Measurements from ENCODE around the gene KCND3. TPM values are rescaled to one million over a fixed set of nuclear protein-coding genes. Genes with fewer than 3 reads are reported as not detected.

Gene KCND3
- total and polyA plus RNA-seq, 4 donors, result 1.0 to 27.1 (median 6.1) TPM

DNA sequence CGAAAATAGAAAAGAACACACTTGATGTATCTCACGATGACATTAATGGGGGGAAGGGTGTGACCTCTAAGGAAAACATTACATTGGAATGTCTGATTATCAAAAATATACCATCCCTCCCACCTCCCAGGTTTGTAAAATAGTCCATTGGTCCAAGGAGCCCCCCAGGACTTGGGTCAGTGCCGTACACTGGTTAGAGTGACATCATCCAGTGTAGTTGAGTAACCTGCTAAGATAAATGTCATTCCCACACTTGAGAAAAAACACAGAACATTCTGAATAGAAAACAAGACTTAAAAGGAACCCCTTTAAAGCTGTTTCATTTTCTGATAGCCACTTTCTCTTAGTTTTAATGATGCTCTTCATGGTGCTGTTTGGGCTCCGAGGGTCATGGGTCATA is 218.6 kb downstream of the KCND3 start:
- Histone ChIP-seq H3K9me3 (ENCODE audit: control insufficient read depth in 4 of 4, low read length in 3 of 4) (no peaks in the 10 kb centered on the region), H3K9ac (ENCODE audit: low read depth in 1 of 2, low read length in 2 of 2) (no peak overlapping the region), H3K4me1 (ENCODE audit: control insufficient read depth in 4 of 4, insufficient read depth in 4 of 4, low read length in 3 of 4) (peaks cover 0 to 6% (median 2%) of the 10 kb centered on the region in 4 donors), H3K27me3 (ENCODE audit: control insufficient read depth in 4 of 4, insufficient read depth in 4 of 4, low read length in 3 of 4) (no peaks in the 10 kb centered on the region), H3K36me3 (ENCODE audit: control insufficient read depth in 4 of 4, insufficient read depth in 3 of 4, low read depth in 1 of 4, low read length in 3 of 4) (peaks cover 4 to 19% (median 7%) of the 10 kb centered on the region in 4 donors), H3K4me3 (ENCODE audit: low read depth in 1 of 3, low read length in 3 of 3) (no peak overlapping the region), H3K27ac (ENCODE audit: low read depth in 1 of 2, low read length in 2 of 2) (no peak overlapping the region)
- WGBS, result 89% methylated on average over 4 of the region's 4 CpGs
- TF ChIP-seq RXRA (IDR thresholded peaks at IDR 0.05), result no peak
- TF ChIP-seq JUND (IDR thresholded peaks at IDR 0.05), result no peak
- no peak for TF ChIP-seq TAF1 (conservative IDR thresholded peaks at IDR 0.05)
- no peak for TF ChIP-seq HNF4G (IDR thresholded peaks at IDR 0.05)
- no peak for TF ChIP-seq HNF4A (conservative IDR thresholded peaks at IDR 0.05)
- TF ChIP-seq, protein P1, sequence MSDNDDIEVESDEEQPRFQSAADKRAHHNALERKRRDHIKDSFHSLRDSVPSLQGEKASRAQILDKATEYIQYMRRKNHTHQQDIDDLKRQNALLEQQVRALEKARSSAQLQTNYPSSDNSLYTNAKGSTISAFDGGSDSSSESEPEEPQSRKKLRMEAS (IDR thresholded peaks at IDR 0.05), result no peak
- TF ChIP-seq ATF3 (IDR thresholded peaks at IDR 0.05), result no peak
- TF ChIP-seq EGR1 (IDR thresholded peaks at IDR 0.05; ENCODE audit: low read depth in 2 of 2), result no peak
- TF ChIP-seq SP1 (IDR thresholded peaks at IDR 0.05), result no peak
- no peak for TF ChIP-seq FOXA1 (IDR thresholded peaks at IDR 0.05)
- no peak for TF ChIP-seq RAD21 (IDR thresholded peaks at IDR 0.05)
- TF ChIP-seq, protein P2, sequence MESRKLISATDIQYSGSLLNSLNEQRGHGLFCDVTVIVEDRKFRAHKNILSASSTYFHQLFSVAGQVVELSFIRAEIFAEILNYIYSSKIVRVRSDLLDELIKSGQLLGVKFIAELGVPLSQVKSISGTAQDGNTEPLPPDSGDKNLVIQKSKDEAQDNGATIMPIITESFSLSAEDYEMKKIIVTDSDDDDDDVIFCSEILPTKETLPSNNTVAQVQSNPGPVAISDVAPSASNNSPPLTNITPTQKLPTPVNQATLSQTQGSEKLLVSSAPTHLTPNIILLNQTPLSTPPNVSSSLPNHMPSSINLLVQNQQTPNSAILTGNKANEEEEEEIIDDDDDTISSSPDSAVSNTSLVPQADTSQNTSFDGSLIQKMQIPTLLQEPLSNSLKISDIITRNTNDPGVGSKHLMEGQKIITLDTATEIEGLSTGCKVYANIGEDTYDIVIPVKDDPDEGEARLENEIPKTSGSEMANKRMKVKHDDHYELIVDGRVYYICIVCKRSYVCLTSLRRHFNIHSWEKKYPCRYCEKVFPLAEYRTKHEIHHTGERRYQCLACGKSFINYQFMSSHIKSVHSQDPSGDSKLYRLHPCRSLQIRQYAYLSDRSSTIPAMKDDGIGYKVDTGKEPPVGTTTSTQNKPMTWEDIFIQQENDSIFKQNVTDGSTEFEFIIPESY (IDR thresholded peaks at IDR 0.05), result no peak
- no peak for TF ChIP-seq FOXA2 (IDR thresholded peaks at IDR 0.05)
- TF ChIP-seq NR2F2 (IDR thresholded peaks at IDR 0.05), result no peak
- no peak for TF ChIP-seq CTCF (IDR thresholded peaks at IDR 0.05; ENCODE audit: low read depth, low read length, missing input control)
- TF ChIP-seq YY1 (IDR thresholded peaks at IDR 0.05), result no peak
- TF ChIP-seq GABPA (IDR thresholded peaks at IDR 0.05 in 1 of 2, conservative IDR thresholded peaks at IDR 0.05 in 1 of 2), result no peak
- no peak for DNase-seq (ENCODE audit: low spot score)

DNA sequence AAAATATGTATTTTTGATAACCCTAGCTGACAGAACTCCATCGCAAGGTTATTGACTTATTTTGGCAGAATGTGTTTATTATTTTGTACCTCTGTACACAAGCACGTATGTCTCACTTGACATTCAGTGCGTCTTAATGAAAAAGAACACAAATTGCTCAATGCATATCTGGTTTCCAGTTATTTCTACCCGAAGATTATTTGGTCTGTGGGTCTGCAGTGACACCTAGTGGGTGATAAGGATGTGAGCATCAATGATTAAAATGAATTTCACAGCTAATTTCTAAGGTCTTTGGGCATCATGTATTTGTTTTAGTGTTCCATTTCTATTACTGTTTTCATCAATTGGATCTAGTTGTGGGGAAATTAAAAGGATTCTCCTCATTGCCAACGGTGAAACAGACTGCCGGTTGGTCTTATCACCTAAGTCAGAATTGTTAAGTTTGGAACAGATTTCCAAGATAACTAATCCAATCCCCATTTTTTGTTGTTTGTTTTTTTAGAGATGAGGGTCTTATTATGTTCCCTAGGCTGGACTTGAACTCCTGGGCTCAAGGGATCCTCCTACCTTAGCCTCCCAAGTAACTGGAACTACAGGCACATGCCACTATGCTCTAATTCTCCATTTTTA is 219.8 kb downstream of the KCND3 start:
- Histone ChIP-seq H3K36me3 (ENCODE audit: control insufficient read depth in 4 of 4, insufficient read depth in 3 of 4, low read depth in 1 of 4, low read length in 3 of 4) (peaks cover 2 to 23% (median 11%) of the 10 kb centered on the region in 4 donors), H3K27me3 (ENCODE audit: control insufficient read depth in 4 of 4, insufficient read depth in 4 of 4, low read length in 3 of 4) (no peaks in the 10 kb centered on the region), H3K4me1 (ENCODE audit: control insufficient read depth in 4 of 4, insufficient read depth in 4 of 4, low read length in 3 of 4) (peaks cover 0 to 6% (median 2%) of the 10 kb centered on the region in 4 donors), H3K4me3 (ENCODE audit: low read depth in 1 of 3, low read length in 3 of 3) (no peak overlapping the region), H3K27ac (ENCODE audit: low read depth in 1 of 2, low read length in 2 of 2) (peak overlapping the region in 1 of 2 donors; percentile 12), H3K9ac (ENCODE audit: low read depth in 1 of 2, low read length in 2 of 2) (no peak overlapping the region), H3K9me3 (ENCODE audit: control insufficient read depth in 4 of 4, low read length in 3 of 4) (no peaks in the 10 kb centered on the region)
- 18% methylated on average over 6 of the region's 6 CpGs for WGBS
- DNase-seq (ENCODE audit: low spot score), result no peak
- TF ChIP-seq RXRA (IDR thresholded peaks at IDR 0.05) (peak; percentile 13 to 27), YY1 (IDR thresholded peaks at IDR 0.05) (no peak), TAF1 (conservative IDR thresholded peaks at IDR 0.05) (no peak), GABPA (IDR thresholded peaks at IDR 0.05 in 1 of 2, conservative IDR thresholded peaks at IDR 0.05 in 1 of 2) (no peak), CTCF (IDR thresholded peaks at IDR 0.05; ENCODE audit: low read depth, low read length, missing input control) (peak; percentile 91), ATF3 (IDR thresholded peaks at IDR 0.05) (no peak), HNF4A (conservative IDR thresholded peaks at IDR 0.05) (peak in 1 of 2 donors; percentile 29), HNF4G (IDR thresholded peaks at IDR 0.05) (no peak), EGR1 (IDR thresholded peaks at IDR 0.05; ENCODE audit: low read depth in 2 of 2) (no peak), FOXA1 (IDR thresholded peaks at IDR 0.05) (peak; percentile 19), NR2F2 (IDR thresholded peaks at IDR 0.05) (no peak), FOXA2 (IDR thresholded peaks at IDR 0.05) (peak; percentile 48), SP1 (IDR thresholded peaks at IDR 0.05) (no peak), JUND (IDR thresholded peaks at IDR 0.05) (no peak)
- TF ChIP-seq, protein P2 (IDR thresholded peaks at IDR 0.05), result no peak
- TF ChIP-seq, protein P1 (IDR thresholded peaks at IDR 0.05), result peak; percentile 9
